Endometrium (tissue), 2 donors: ENCODE data around the gene RRAGD.

ENCODE experiments used
- FAIRE-seq: peaks from 2 replicates; lab custom pipeline; 2012; peaks lifted over from hg19 to GRCh38; lab: Jason Lieb, UNC
- donor health status: control.
- donor health status: control.

The RRAGD gene

GRCh38 chr6:89412071-89413005 is at the start of gene RRAGD:
RRAGD (minus strand) TSS chr6:89412273; CDS start chr6:89411993, 280 bp downstream.
- FAIRE-seq = no peak

GRCh38 chr6:89460713-89461112 is 48.6 kb upstream of the RRAGD start:
- FAIRE-seq = no peak

GRCh38 chr6:89459501-89459900 is 47.4 kb upstream of the RRAGD start:
- no peak for FAIRE-seq

- no peak for FAIRE-seq
These were observed 46.6 kb upstream of the RRAGD start for GRCh38 chr6:89458704-89459103.

GRCh38 chr6:89454300-89454699 is 42.2 kb upstream of the RRAGD start:
- no peak for FAIRE-seq

- FAIRE-seq = no peak
These were observed 40.2 kb upstream of the RRAGD start for GRCh38 chr6:89452281-89452680.

GRCh38 chr6:89449193-89449592 is 37.1 kb upstream of the RRAGD start:
- FAIRE-seq = no peak

GRCh38 chr6:89443658-89444057 is 31.6 kb upstream of the RRAGD start:
- no peak for FAIRE-seq

GRCh38 chr6:89440200-89440599 is 28.1 kb upstream of the RRAGD start:
- FAIRE-seq = no peak

GRCh38 chr6:89439014-89439413 is 26.9 kb upstream of the RRAGD start:
- no peak for FAIRE-seq

GRCh38 chr6:89438248-89438647 is 26.2 kb upstream of the RRAGD start:
- FAIRE-seq = no peak

GRCh38 chr6:89436226-89436625 is 24.2 kb upstream of the RRAGD start:
- FAIRE-seq = no peak

- FAIRE-seq = no peak
These were observed 22.9 kb upstream of the RRAGD start for GRCh38 chr6:89434954-89435353.

- no peak for FAIRE-seq
These were observed 22.1 kb upstream of the RRAGD start for GRCh38 chr6:89434150-89434499.

GRCh38 chr6:89433252-89434149 is 21.4 kb upstream of the RRAGD start:
- no peak for FAIRE-seq

GRCh38 chr6:89432875-89433251 is 20.8 kb upstream of the RRAGD start, which contains the start of gene ANKRD6:
ANKRD6 (plus strand) TSS chr6:89433152; CDS start chr6:89566977, 133,825 bp downstream.
- no peak for FAIRE-seq

GRCh38 chr6:89430201-89430962 is 18.3 kb upstream of the RRAGD start:
- no peak for FAIRE-seq

- no peak for FAIRE-seq
These were observed 4.7 kb upstream of the RRAGD start for GRCh38 chr6:89416796-89417195.

GRCh38 chr6:89415185-89415584 is 3.1 kb upstream of the RRAGD start:
- no peak for FAIRE-seq

GRCh38 chr6:89414215-89414614 is 2.1 kb upstream of the RRAGD start:
- no peak for FAIRE-seq

- FAIRE-seq = no peak
These were observed 930 bp upstream of the RRAGD start for GRCh38 chr6:89413006-89413400.
